GM12878 (cell line): ENCODE data around the gene UBE2D4. TPM values are rescaled to one million over a fixed set of nuclear protein-coding genes. Genes with fewer than 3 reads are reported as not detected.

Source experiments
- ATF3 ChIP-seq: IDR thresholded peaks from 2 replicates; pipeline ENCODE4 v1.6.1; 2011; ENCODE audit warnings: low read depth, mild to moderate bottlenecking, low read length, moderate library complexity, borderline replicate concordance; ENCODE audit errors: extremely low read depth
- BHLHE40 ChIP-seq, 2 experiments: fragments of 450-650 bp in 1 of 2; IDR thresholded peaks; 2 replicates each; pipeline ENCODE4 v1.6.1; 2011 to 2017; ENCODE audit warnings: low read depth in 2 of 2, borderline replicate concordance in 1 of 2, improper control_type of control experiment in 1 of 2, low read length in 1 of 2, mild to moderate bottlenecking in 1 of 2
- CHD1 ChIP-seq: IDR thresholded peaks from 2 replicates; pipeline ENCODE4 v1.6.1; 2012; ENCODE audit warnings: low read depth, low read length, improper control_type of control experiment
- EED ChIP-seq: sonication (generic); IDR thresholded peaks from 2 replicates; pipeline ENCODE4 v1.6.1; 2016; ENCODE audit warnings: antibody characterized with exemption, low read depth
- GABPA ChIP-seq: IDR thresholded peaks from 2 replicates; pipeline ENCODE4 v1.6.1; 2014; ENCODE audit warnings: antibody characterized with exemption, low read depth, mild to moderate bottlenecking, inconsistent platforms
- HSF1 ChIP-seq: fragments of 150-350 bp; IDR thresholded peaks from 2 replicates; pipeline ENCODE4 v1.6.1; 2014; ENCODE audit warnings: mild to moderate bottlenecking, low read depth, low read length
- MEF2A ChIP-seq: IDR thresholded peaks from 2 replicates; pipeline ENCODE4 v1.6.1; 2011; ENCODE audit warnings: low read depth, mild to moderate bottlenecking, low read length, moderate library complexity; ENCODE audit not compliant: insufficient read depth
- MTA2 ChIP-seq: fragments of 450-650 bp; IDR thresholded peaks from 2 replicates; pipeline ENCODE4 v1.6.1; 2016; ENCODE audit warnings: low read depth, mild to moderate bottlenecking, moderate library complexity
- MXI1 ChIP-seq: fragments of 150-350 bp; IDR thresholded peaks from 2 replicates; pipeline ENCODE4 v1.6.1; 2011; ENCODE audit warnings: low read depth, mild to moderate bottlenecking, inconsistent platforms, low read length, improper control_type of control experiment
- PKNOX1 ChIP-seq: fragments of 450-650 bp; IDR thresholded peaks from 2 replicates; pipeline ENCODE4 v1.6.1; 2016; ENCODE audit warnings: mild to moderate bottlenecking
- RB1 ChIP-seq: fragments of 450-650 bp; formaldehyde crosslinking; IDR thresholded peaks from 2 replicates; pipeline ENCODE4 v1.6.1; 2017; ENCODE audit warnings: mild to moderate bottlenecking, borderline replicate concordance
- RUNX3 ChIP-seq: IDR thresholded peaks from 2 replicates; pipeline ENCODE4 v1.6.1; 2012; ENCODE audit warnings: low read length, inconsistent platforms
- TBL1XR1 ChIP-seq: IDR thresholded peaks from 2 replicates; pipeline ENCODE4 v1.6.1; 2012; ENCODE audit warnings: low read depth, low read length, improper control_type of control experiment
- USF1 ChIP-seq: IDR thresholded peaks from 2 replicates; pipeline ENCODE4 v1.6.1; 2011; ENCODE audit warnings: borderline replicate concordance, low read depth, mild to moderate bottlenecking, moderate library complexity, mixed read lengths, low read length; ENCODE audit not compliant: insufficient read depth; ENCODE audit errors: extremely low read length
- ZBTB4 ChIP-seq: fragments of 450-650 bp; formaldehyde crosslinking; IDR thresholded peaks from 2 replicates; pipeline ENCODE4 v1.4.0; 2022; ENCODE audit warnings: mild to moderate bottlenecking, moderate library complexity
- polyA plus RNA-seq, 11 experiments: library from polyadenylated mRNA; depleted of rRNA in 4 of 11; unstranded in 6 of 11; stranded (reverse) in 5 of 11; fragments of >200 nt; fragmentation: Nextera tagmentation in 4 of 11; fragmentation: Illumina TruSeq in 1 of 11; extraction: Ambion mirVana in 4 of 11; extraction: Trizol in 1 of 11; gene quantifications; 1 replicate in 1 of 11; 2 replicates in 10 of 11; pipeline versions ENCODE4 v1.2.1 to v1.2.3, GENCODE V29; 2011 to 2016; ENCODE audit warnings: inconsistent platforms in 2 of 11, missing spikeins in 2 of 11, low read depth in 1 of 11
- total RNA-seq, 4 experiments: library from RNA; depleted of rRNA in 3 of 4; stranded (reverse); fragments of >200 nt in 3 of 4; fragmentation: Illumina TruSeq in 1 of 4; extraction: Trizol in 1 of 4; gene quantifications; 2 replicates each; pipeline versions ENCODE4 v1.2.1 to v1.2.3, GENCODE V29; 2013 to 2021

Gene UBE2D4
- total and polyA plus RNA-seq, 10 of the 15 experiments (the other 5 are each of a cell fraction or from before 2014, with no cell fraction given), result 3.5 to 16.6 (median 10.3) TPM

- no peak for TF ChIP-seq CHD1
- TF ChIP-seq EED, result no peak
- peak; percentile 31; the same call in 1 of the 2 replicates for TF ChIP-seq PKNOX1
- TF ChIP-seq ATF3, result peak; percentile 20; the same call in 1 of the 2 replicates
- TF ChIP-seq ZBTB4 (CRISPR knock-in tag), result no peak
- peak; percentile 71 for TF ChIP-seq USF1
- peak; percentile 95 for TF ChIP-seq RB1
- no peak for TF ChIP-seq MEF2A
- peak; percentile 80 to 97 for TF ChIP-seq BHLHE40 (IDR thresholded peaks at IDR 0.05; ENCODE audit: borderline replicate concordance in 1 of 2, low read depth in 2 of 2, low read length in 1 of 2)
- TF ChIP-seq MTA2, result no peak
- TF ChIP-seq HSF1, result no peak
- TF ChIP-seq GABPA, result no peak
- 0 out of 2 replicates have a peak, but pooled peaks have one; percentile 12 for TF ChIP-seq RUNX3
- TF ChIP-seq MXI1, result peak; percentile 74; the same call in 1 of the 2 replicates
- no peak for TF ChIP-seq TBL1XR1
These were observed at the start of gene UBE2D4 (continued) for GRCh38 chr7:43925984-43926797.
